Jurkat, Clone E6-1 (cell line): ENCODE measurements around the gene PEPD.

Experiments used
- DNase-seq: peaks from one replicate; pipeline ENCODE4 v3.0.0-alpha.2; 2011; ENCODE audit warnings: low read depth, low spot score
- H3K4me3 ChIP-seq: 2 replicates; pipeline ENCODE4 v1.5.1; 2011; ENCODE audit warnings: mild to moderate bottlenecking, low read length, control low read depth, moderate library complexity

Gene PEPD

DNA sequence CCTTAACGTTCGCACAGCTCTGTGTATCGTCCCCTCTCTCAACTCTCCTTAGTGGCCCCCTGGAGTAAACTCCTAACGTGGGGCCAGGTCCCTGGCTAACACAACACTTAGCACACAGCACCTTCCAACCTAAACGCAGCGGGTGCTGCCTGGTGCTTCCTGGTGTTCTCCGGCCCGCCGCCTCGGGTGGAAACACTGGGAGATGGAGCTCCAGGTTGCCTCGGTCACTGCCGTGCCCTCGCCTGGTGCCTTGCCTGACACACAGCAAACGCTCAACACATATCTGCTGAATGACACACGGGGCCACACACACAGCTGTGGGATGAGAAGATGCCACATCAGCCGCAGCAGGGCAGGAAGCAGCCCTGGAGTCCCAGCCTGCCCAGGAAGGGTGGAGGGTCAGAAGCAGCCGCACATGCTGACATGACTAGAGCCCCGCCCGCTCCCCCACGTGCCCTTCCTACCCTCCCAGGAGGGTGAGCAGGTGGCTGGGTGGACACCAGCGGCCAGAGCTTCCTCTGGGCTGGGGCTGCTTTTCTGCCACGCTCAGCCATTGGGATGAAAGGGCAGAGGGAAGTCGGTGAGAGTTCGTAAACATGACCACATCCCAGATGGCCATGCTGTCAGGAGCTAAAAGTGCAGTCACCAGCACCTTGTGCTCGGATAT lies 6.6 kb downstream of the PEPD start:
- H3K4me3 ChIP-seq = no peak overlapping the region
- DNase-seq = peak; percentile 58

DNA sequence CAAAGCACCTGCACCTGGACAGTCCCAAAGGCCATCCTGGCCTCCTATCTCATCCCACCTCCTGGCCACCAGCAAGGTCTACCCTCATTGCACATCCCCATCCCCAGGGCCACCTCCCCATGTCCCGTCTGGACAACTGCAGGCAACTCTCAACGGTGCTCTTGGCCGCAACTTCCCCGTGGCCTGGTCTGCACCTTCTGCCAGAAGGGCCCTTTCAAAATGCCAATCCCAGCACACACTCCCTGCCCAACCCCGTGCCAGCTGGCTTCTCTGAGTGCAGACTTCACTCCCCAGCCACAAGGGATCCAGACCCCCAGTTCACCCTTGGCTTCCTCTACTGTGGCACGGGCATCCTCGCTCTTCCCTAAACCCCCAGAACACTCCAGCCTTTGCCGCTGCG lies 8.2 kb downstream of the PEPD start:
- H3K4me3 ChIP-seq = no peak overlapping the region
- no peak for DNase-seq

DNA sequence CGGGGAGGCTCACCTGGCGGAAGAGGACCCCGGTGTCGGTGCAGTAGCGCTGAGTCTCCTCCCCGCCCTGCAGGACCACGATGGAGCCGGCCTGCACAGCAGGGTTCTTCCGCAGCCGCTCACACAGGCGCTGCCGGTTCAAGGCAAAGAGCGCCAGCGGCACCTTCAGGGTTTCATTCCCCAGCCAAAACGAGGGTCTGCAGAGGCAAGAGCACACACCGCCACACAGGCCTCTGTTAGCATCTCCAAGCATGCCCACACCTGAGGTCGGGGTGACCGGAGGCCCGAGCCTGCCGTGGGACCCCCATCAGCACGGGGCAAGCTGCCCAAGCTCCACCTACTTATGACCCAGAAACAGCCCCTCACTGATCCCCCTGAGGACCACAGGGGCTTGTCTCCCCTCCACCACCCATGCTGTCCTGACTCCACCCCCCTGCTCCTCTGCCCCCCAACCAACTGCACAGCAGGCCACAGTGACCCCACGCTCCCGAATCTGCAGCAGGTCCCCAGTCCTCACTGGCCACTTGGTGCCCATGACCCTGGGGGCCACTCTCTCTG lies 8.9 kb downstream of the PEPD start:
- no peak overlapping the region for H3K4me3 ChIP-seq
- DNase-seq = no peak

- H3K4me3 ChIP-seq = no peak overlapping the region
- no peak for DNase-seq
Observed at GRCh38 chr19:33512021-33512420, 9.6 kb downstream of the PEPD start.

GRCh38 chr19:33511346-33511745 lies 10.2 kb downstream of the PEPD start:
- no peak overlapping the region for H3K4me3 ChIP-seq
- no peak for DNase-seq

DNA sequence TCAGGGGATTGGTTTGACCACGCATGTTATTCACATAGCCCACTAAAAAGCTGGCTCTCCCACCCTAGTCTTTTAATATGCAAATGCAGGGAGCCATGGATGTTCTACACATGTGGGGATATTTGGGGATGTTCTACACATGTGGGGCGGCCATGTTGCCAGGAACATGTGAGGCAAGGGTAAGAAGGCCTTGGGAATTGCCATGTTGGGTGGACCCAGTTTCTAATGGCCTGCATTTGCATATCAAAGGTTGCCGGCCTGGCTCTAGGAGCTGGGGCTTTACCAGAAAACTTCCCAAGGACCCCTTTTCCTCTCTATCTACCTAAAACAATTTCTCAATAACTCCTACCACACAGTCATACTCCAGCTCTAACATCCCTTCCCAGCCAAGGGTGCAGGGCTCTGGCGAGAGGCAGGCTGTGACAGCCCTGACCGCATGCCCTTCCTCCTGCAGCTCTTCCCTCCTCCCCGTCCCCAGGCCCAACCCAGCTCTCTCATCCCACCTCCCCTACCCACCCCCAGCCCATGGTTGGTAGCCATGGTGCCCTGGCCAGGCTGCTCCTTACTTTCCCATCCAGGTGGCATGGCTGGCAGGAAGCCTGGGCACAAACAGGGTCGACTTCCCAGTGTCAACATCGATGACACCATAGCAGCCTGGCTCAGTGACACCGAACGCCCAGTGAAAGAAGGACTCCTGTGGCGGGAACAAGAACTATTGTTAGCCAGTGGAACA lies 11.0 kb downstream of the PEPD start:
- no peak for DNase-seq
- H3K4me3 ChIP-seq = no peak overlapping the region

DNA sequence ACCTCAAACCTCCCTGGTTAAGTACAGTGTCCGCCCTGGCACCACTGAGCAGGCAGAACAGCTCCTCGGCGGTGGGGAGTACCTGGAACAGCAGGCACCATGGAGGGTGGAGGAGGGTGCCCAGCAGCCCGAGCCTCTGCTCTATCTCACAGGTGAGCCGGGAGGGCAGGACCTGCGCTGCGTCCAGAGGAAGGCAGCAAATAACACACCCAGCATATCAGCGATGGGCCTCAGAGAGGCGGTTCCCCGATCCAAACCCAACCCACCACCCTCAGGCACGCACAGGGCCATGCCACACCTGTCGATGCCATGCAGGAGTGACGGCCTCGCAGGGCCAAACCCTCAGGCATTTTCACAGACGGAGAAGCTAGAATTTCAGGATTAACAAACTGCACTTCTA lies 11.8 kb downstream of the PEPD start:
- DNase-seq = no peak
- no peak overlapping the region for H3K4me3 ChIP-seq

DNA sequence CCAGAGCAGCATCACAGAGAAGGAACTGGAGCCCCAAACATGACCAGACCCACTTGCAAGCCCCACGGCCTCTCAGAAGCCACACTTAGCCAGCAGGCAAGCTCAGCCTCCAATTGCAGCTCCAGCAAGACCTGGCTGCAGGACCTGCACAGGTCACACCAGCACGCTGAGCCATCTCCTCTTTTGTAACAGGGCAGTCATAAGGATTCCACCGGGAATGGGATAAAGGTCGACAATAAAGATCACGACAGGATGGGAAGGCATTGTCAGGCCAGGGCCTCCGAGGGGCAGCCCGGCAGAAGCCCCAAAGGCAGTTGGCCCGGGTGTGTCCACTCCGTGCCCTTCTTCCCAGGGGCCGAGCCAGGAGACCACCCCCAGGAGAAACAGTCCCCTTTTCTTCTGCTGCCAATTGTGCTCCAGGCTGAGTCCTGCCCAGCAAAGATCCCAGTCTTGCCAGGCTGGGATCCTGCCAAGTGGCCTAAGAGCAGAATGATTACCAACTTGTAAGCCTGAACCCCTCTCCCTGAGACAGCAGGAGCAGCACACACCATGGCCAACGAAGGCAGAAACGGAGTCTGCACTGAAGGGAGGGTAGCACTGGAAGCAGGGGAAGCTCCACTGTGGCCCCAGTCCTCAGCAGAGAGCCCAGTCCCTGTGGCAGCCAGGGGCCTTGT lies 12.5 kb downstream of the PEPD start:
- no peak for DNase-seq
- no peak overlapping the region for H3K4me3 ChIP-seq

- no peak overlapping the region for H3K4me3 ChIP-seq
- no peak for DNase-seq
Observed at GRCh38 chr19:33508431-33508830, 13.2 kb downstream of the PEPD start.

- H3K4me3 ChIP-seq = no peak overlapping the region
- DNase-seq = no peak
Observed at GRCh38 chr19:33508009-33508408, 13.6 kb downstream of the PEPD start.

GRCh38 chr19:33507021-33507956 lies 14.3 kb downstream of the PEPD start:
- no peak overlapping the region for H3K4me3 ChIP-seq
- no peak for DNase-seq

DNA sequence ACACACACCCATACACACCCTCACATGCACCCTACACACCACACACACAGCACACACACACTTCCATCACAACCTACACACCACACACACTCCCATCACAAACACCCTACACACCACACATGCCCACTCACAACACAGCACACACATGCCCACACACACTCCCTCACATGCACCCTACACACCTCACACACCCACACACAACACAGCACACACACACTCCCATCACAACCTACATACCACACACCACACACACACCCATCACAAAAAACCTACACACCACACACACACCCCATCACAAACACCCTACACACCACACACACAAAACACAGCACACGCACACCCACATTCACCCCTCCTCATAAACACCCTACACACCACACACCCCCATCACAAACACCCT lies 15.1 kb downstream of the PEPD start:
- H3K4me3 ChIP-seq = no peak overlapping the region
- DNase-seq = no peak

DNA sequence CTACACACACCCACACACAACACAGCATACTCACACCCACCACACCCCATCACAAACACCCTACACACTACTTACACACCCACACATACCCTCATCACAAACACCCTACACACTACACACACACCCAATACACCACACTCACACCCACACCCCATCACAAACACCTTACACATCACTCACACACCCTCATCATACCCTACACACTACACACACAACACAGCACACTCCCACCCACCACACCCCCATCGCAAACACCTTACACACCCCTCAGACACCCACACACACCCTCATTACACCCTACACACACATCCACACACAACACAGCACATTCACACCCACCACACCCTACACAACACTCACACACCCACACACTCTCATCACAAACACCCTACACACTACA lies 15.8 kb downstream of the PEPD start:
- no peak overlapping the region for H3K4me3 ChIP-seq
- DNase-seq = no peak

- H3K4me3 ChIP-seq = no peak overlapping the region
- DNase-seq = no peak
Observed at GRCh38 chr19:33505148-33505547, 16.4 kb downstream of the PEPD start.

- no peak overlapping the region for H3K4me3 ChIP-seq
- DNase-seq = no peak
Observed at GRCh38 chr19:33504058-33504444, 17.5 kb downstream of the PEPD start.

DNA sequence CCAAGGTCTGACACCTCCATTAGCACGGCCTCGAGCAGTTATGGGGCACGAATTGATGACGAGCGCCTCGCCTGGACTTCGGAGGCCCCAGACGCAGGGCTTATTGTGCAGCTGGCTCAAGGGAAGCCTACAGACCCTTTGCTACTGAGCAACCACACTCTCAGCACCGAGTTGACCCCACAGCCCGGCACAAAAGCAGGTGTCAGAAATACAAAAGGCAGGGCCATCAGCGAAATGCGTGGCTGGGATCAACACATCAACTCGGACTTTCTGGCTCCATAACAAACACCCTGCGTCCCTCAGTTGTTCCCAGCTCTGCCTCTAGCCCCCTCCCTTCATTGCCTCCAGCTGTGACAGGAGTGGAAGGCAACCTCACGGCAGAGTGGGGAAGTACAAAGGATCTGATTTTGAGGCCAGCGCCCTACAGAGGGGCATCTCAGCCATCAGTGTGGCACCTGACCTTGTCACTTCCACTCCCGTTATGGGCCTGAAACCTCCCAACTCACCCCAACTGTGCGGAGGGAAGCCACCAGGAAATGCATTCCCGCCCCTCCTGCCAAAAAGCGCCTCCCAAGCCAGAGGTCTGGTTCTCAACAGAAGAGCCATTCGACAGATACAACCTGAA lies 18.0 kb downstream of the PEPD start:
- no peak overlapping the region for H3K4me3 ChIP-seq
- DNase-seq = no peak

DNA sequence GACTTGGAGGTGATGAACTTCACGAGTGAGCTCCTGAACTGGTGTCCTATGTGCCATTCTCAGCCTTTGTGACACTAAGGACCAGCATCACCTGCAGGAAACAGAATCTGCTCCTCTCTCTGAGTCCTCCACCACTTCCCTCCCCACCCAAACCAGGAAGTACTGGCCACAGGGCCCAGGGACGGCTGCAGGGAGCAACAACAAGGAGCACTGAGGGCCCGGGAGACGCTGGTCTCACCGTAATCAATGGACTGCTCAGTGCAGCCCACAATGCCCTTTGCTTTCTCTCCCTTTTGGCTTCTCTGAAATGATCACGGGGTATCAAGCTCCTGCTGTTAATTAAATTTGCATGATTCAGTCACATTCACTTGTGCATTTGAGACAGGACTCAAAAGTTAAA lies 18.6 kb downstream of the PEPD start:
- no peak for DNase-seq
- no peak overlapping the region for H3K4me3 ChIP-seq

DNA sequence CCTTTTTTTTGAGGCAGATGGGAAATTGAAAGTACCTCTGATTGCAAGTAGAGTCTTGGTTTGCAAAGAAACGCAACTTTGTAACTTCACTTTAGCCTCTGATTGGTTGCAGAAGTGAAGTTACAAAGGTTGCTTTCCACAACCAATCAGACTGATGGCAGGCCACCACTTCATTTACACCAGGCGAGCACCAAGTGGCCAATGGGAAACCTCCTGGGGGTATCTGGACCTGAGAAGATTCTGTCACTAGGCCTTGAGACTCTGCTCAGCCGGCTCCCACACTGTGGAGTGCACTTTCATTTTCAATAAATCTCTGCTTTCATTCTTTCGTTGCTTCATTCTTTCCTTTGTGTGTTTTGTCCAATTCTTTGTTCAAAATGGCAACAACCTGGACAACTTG lies 19.1 kb downstream of the PEPD start:
- no peak overlapping the region for H3K4me3 ChIP-seq
- no peak for DNase-seq
